GM19099 (cell line): ENCODE measurements around the gene ZNF462.

Experiments
- POLR2A ChIP-seq: IDR thresholded peaks from 3 replicates; pipeline ENCODE4 v1.6.1; 2011; ENCODE audit warnings: low read depth; ENCODE audit not compliant: insufficient read length; ENCODE audit errors: extremely low read depth

ZNF462 gene

GRCh38 chr9:106857811-106858470 lies 5.0 kb upstream of the ZNF462 start:
- TF ChIP-seq POLR2A, result no peak

DNA sequence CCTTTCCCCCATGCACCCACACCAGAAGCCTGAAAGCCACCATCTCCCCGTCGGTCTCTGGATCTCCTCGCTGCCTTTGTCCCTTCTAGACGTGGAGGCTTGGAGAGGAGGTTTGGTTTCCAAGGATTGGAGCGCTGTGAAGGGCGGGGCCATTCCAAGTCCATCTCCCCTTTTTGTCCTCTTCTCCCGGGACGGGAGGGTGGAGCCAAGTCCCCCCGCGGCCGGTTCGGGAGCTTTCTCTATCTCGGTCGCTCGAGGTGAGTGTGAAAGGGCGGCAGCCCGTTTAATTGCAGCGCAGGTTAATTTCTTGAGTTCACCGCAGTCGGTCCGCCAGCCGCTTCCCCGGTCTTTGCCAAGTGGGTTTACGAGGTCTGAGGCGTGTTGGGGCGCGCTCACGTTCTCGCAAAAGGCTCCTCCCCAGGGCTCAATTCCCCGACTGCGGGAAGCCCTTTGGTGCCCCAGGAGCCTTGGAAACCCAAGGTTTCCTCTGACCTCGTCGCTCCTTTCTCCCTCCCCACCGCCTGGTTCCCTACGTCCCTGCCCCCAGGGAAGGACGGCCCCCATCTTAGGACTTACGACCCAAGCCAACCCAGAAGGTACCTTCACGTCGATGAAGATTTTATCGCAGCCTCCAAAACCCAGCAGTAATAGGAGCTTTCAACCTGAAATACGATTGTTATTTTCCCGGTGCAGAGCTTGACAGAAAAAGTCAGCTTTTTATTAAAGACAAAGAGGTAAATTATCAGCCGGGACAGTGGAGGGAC lies 2.8 kb upstream of the ZNF462 start:
- no peak for TF ChIP-seq POLR2A

GRCh38 chr9:106860721-106861639 lies 2.0 kb upstream of the ZNF462 start:
- TF ChIP-seq POLR2A, result no peak

- TF ChIP-seq POLR2A, result no peak
These were observed 1.3 kb upstream of the ZNF462 start for GRCh38 chr9:106861640-106862109.

DNA sequence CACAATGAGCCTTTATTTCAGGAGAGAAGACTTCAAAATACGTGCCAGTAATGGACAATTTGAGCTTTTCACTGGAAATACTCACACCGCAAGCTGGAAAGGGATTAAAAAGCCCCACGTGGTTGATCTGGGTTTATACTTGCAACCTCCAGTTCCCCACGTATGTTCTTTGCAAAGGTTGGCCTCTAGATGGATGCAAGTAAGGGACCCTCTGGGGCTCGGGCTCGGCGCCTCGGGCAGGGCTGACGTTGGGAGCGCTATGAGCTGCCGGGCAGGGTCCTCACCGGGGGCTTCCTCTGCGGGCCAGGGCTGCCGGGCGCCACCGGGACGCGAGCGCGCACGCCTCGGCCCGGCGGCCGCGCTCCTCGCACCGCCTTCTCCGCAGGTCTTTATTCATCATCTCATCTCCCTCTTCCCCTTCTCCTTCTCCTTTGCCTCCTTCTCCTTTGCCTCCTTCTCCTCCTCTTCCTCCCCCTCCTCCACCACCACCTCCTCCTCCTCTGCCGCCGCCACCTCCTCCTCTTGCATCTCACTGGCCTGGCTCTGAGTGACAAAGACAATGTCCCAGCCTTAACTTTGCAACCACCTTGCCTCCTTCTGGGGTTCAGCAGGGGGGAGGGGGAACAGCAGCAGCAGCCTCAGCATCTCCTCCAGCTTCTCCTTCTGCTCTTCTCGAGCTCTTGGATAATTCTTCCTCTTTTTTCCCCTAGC lies 701 bp upstream of the ZNF462 start:
- TF ChIP-seq POLR2A, result no peak

DNA sequence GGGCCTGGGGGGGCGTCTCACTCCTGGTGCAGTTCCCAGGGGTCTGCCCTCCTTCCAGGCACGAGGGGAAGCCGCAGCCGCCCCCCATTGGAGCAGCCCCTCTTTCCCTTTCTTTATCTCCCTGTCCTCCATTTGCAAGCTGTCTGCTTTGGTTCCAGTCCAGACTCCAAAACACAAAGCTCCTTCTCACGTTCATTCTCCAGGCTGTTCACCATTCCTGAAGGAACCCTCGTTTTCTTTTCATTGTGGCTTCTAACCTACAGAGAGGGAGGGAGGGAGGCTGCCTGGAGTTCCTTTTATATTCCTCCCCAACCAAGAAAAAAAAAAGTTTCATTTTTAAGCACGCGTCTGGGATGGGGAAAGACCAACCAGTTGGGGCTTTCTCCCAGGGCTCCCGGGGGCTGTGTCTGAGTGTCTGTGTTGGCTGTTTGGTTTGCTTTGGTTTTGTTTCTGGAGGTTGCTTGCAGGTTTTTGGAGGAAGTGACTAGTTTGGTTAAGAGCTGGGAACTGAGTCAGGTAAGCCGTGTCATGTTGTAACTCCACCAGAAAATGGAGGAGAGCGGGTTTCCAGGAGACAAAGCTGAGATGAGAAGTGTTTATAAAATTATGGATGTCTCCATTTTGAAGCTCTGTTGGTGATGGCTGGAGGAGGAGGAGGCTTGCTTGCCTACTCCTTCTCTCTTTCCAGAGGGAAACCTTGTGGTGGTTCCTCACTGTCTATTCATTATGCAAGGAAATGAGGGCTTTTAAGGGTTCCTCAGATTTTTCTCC lies 1.6 kb downstream of the ZNF462 start:
- TF ChIP-seq POLR2A, result no peak

GRCh38 chr9:106866243-106866642 lies 3.3 kb downstream of the ZNF462 start:
- TF ChIP-seq POLR2A, result no peak

- no peak for TF ChIP-seq POLR2A
These were observed 4.3 kb downstream of the ZNF462 start for GRCh38 chr9:106867286-106867685.

DNA sequence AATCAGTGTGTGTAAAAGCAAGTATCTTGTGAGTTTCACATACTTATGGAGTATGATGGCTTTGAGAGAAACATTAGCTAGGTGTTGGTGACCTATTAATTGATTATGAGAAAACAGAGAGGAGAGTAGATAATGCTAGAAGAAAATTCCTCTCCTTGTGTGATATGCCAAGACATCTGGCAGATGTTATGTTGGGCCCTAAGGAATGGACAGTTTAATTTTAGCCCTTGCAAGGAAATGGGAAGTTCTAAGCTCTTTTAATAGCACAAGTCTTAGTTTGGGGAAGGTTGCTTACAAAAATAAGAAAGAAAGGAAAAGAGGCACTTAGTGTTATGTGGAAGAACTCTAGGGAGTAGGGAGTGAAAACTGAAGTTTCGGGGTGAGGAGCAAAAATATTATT lies 5.1 kb downstream of the ZNF462 start:
- no peak for TF ChIP-seq POLR2A

GRCh38 chr9:106868565-106868964 lies 5.6 kb downstream of the ZNF462 start:
- TF ChIP-seq POLR2A, result no peak

DNA sequence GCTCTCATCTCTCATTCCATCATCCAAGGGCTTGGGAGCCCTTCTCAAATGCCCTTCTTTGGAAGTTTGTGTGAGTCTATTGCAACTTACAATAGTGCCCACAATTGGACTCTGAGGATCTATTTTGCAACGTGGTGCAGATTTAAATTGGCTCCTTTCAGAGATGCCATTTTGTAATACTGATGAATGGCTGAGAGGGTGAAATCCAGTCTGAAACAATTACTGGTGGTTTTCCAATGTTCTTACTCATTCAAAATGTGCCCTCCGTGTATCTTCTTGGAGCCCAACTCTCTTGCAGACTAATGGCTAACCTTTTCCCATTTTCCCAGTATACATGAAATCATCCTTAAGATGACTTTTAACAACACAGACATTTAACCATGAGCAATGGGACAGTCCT lies 6.1 kb downstream of the ZNF462 start:
- no peak for TF ChIP-seq POLR2A

DNA sequence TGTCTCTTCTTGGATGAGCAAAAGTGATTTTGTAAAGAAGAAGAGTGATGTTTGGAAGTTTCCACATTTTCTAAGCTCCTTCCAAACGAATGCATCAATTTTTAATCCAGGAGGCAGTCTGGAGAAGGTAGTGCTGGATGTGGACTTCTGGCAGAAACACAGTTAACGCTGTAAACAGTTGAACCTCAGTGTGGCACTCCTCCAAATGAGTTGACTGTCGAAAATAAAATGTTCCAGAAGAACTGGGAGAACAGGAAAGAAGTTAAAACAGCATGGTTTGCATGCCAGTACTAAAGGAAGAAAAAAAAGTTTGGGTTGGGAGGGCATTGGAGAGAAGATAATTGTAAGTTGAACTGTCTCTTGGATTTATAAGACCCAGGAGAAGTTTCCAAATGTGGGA lies 6.5 kb downstream of the ZNF462 start:
- TF ChIP-seq POLR2A, result no peak

- TF ChIP-seq POLR2A, result no peak
These were observed 9.7 kb downstream of the ZNF462 start for GRCh38 chr9:106872641-106873040.

DNA sequence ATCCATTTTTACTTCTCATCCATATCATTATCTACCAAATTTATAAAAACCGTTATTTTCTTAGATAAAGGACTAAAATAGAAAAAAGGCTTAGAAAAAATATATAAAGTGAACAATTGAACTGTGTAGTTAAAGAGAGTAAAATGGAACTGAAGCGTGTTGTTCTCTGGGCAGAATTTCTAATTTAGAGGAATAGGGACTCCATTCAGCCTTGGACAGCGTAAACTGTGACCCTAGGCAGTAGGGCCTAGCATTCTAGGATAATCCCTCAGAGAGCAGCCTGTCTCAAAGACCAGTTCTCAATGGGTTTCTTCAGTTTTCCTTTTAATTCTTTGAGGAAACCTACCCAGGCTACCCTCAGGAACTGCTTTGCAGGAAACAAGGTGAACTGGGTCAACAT lies 11.1 kb downstream of the ZNF462 start:
- no peak for TF ChIP-seq POLR2A
